Tibial artery (tissue), 4 donors: Measurements from ENCODE around the gene LOXL1.
A peak's percentile ranks its signal among the peaks of the same experiment; 100 is the strongest.

Source experiments
- DNase-seq, 2 donors: peaks; one replicate each; pipeline ENCODE4 v3.0.0-alpha.2; 2019
- H3K27ac ChIP-seq, 2 donors: fragments of 200-600 bp; sonication (generic) in 1 of 2; 1 replicate in 1 of 2; 2 replicates in 1 of 2; pipeline ENCODE4 v1.5.1; 2018 to 2019; ENCODE audit warnings: mild to moderate bottlenecking in 1 of 2
- H3K27me3 ChIP-seq, 2 donors: fragments of 200-600 bp; sonication (generic) in 1 of 2; one replicate each; pipeline versions ENCODE4 v1.5.1 to v1.6.0; 2016 to 2019
- H3K36me3 ChIP-seq, 3 donors: fragments of 200-600 bp; sonication (generic) in 2 of 3; one replicate each; pipeline ENCODE4 v1.5.1; 2016 to 2019; ENCODE audit warnings: mild to moderate bottlenecking in 2 of 3
- H3K4me1 ChIP-seq, 4 donors: fragments of 200-600 bp; sonication (generic) in 2 of 4; 1 replicate in 3 of 4; 2 replicates in 1 of 4; pipeline ENCODE4 v1.5.1; 2016 to 2019
- H3K4me3 ChIP-seq, 2 donors: fragments of 200-600 bp; sonication (generic) in 1 of 2; 1 replicate in 1 of 2; 2 replicates in 1 of 2; pipeline ENCODE4 v1.5.1; 2018 to 2019; ENCODE audit warnings: mild to moderate bottlenecking in 2 of 2
- H3K9me3 ChIP-seq, 3 donors: fragments of 200-600 bp; sonication (generic) in 1 of 3; one replicate each; pipeline ENCODE4 v1.5.1; 2016 to 2019
- intact Hi-C: fragments of 100-400 bp; cut with DNase I; formaldehyde crosslinking; loops from one replicate; pipeline ENCODE4 v1.15.0; 2023; ENCODE audit warnings: low total_unique reads
- TF ChIP-seq, protein P1 (sequence below), 2 experiments: fragments of 200-600 bp in 1 of 2; fragments of 450-650 bp in 1 of 2; IDR thresholded peaks; one replicate each; pipeline ENCODE4 v1.5.1; 2017 to 2019; ENCODE audit warnings: antibody characterized with exemption in 2 of 2, mild to moderate bottlenecking in 1 of 2, moderate library complexity in 1 of 2

LOXL1 gene

DNA sequence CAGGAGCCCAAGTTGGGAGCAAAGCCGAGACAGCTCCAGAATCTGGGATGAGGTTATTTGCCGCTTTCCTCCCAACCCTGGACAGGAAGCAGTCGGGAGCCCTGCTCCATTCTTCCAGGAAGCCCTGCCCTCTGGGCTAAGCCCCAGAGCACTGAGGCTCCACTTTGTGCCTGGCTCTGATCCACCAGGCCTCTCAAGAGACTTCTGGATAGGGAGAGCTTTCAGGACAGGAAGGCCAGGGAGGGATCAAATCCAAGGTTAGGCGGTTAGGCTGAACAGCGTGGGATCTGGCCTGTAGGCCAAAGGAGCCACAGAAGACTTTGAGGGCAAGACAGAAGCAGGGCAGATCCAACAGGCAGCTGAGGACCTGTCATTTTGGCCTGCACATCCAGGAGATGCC lies 65.0 kb downstream of the LOXL1 start:
- Histone ChIP-seq H3K36me3 (peaks cover 0 to 31% (median 4%) of the 10 kb centered on the region in 3 donors), H3K4me3 (peak overlapping the region; percentile 77 to 79), H3K4me1 (peaks cover 0 to 81% (median 62%) of the 10 kb centered on the region in 4 donors), H3K27ac (peak overlapping the region; percentile 79 to 85), H3K9me3 (no peaks in the 10 kb centered on the region), H3K27me3 (no peaks in the 10 kb centered on the region)
- TF ChIP-seq, protein P1, sequence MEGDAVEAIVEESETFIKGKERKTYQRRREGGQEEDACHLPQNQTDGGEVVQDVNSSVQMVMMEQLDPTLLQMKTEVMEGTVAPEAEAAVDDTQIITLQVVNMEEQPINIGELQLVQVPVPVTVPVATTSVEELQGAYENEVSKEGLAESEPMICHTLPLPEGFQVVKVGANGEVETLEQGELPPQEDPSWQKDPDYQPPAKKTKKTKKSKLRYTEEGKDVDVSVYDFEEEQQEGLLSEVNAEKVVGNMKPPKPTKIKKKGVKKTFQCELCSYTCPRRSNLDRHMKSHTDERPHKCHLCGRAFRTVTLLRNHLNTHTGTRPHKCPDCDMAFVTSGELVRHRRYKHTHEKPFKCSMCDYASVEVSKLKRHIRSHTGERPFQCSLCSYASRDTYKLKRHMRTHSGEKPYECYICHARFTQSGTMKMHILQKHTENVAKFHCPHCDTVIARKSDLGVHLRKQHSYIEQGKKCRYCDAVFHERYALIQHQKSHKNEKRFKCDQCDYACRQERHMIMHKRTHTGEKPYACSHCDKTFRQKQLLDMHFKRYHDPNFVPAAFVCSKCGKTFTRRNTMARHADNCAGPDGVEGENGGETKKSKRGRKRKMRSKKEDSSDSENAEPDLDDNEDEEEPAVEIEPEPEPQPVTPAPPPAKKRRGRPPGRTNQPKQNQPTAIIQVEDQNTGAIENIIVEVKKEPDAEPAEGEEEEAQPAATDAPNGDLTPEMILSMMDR (IDR thresholded peaks at IDR 0.05), result no peak
- peak; percentile 66 to 91 for DNase-seq
- intact Hi-C loops, result no loop called here

DNA sequence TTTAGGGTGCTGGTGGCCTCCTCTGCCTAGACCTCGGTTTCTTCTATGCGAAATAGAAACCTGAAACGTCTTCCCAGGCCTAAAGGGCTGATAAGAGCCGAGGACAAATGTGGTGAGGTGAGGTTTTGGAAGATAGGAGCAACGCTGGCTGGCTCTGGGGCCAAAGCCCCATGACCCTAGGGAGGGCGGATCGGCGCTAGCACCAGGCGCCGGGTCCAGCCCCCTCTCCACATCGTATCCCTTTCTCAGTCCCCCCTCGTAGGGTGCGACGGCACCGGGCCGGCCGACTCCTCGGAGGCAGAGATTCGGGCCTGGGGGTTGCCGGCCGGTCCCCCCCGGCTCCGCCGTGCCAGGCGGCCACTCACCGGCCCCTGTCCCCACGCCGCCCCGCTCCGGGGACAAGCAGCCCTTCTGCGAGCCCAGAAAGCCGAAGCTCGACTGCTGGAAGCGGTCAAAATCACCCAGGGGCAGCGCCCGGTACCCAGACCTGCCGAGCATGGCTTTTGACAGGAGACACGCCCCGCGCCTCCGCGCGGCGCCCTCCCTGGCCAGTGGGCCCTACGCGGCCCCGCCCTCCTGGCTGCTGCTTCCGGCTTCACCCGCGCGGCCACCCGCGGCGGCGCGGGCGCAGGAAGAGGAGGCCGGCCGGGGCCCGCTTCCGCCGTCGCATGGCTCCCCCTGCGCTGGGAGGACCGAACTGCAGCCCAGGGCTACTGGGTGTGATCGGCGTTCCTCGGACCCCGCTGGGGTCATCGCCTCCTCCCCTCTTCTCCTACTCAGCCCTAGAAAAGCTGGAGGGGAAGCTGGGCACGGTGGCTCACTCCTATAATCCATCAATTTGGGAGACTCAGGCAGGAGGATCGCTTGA lies 65.7 kb downstream of the LOXL1 start, which contains the start of gene STOML1:
Gene STOML1 (minus strand): TSS at position 570 of the 868 bp plus-strand sequence. CDS start 72 bp downstream, at position 498.
- peaks cover 0 to 82% (median 69%) of the 10 kb centered on the region in 4 donors for H3K4me1 ChIP-seq
- intact Hi-C loops, result no loop called here
- peak within 1 kb of the TSS; percentile 79 to 85 for H3K27ac ChIP-seq
- peak within 1 kb of the TSS; percentile 77 to 79 for H3K4me3 ChIP-seq
- H3K36me3 ChIP-seq, result peaks cover 0 to 24% (median 4%) of the 10 kb centered on the region in 3 donors
- H3K9me3 ChIP-seq, result no peaks in the 10 kb centered on the region
- peak; percentile 89 to 94 for DNase-seq
- H3K27me3 ChIP-seq, result no peaks in the 10 kb centered on the region
- TF ChIP-seq, protein P1 (IDR thresholded peaks at IDR 0.05), result peak; percentile 94 to 96

DNA sequence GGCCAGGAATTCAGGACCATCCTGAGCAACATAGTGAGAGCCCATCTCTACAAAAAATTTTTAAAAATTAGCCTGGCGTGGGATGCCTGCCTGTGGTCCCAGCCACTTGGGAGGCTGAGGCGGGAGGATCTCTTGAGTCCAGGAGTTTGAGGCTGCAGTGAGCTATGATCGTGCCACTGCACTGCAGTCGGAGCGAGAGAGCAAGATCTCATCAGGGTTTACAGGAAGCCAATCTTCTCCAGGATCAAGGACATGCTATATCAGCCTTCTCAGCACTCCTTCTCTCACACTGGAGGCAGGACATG lies 66.3 kb downstream of the LOXL1 start:
- H3K27me3 ChIP-seq, result no peaks in the 10 kb centered on the region
- no peak for DNase-seq
- peaks cover 0 to 84% (median 72%) of the 10 kb centered on the region in 4 donors for H3K4me1 ChIP-seq
- intact Hi-C loops, result no loop called here
- no peaks in the 10 kb centered on the region for H3K9me3 ChIP-seq
- H3K4me3 ChIP-seq, result peak overlapping the region; percentile 77 to 79
- TF ChIP-seq, protein P1 (IDR thresholded peaks at IDR 0.05), result no peak
- peaks cover 0 to 19% (median 4%) of the 10 kb centered on the region in 3 donors for H3K36me3 ChIP-seq
- peak overlapping the region; percentile 79 to 85 for H3K27ac ChIP-seq

DNA sequence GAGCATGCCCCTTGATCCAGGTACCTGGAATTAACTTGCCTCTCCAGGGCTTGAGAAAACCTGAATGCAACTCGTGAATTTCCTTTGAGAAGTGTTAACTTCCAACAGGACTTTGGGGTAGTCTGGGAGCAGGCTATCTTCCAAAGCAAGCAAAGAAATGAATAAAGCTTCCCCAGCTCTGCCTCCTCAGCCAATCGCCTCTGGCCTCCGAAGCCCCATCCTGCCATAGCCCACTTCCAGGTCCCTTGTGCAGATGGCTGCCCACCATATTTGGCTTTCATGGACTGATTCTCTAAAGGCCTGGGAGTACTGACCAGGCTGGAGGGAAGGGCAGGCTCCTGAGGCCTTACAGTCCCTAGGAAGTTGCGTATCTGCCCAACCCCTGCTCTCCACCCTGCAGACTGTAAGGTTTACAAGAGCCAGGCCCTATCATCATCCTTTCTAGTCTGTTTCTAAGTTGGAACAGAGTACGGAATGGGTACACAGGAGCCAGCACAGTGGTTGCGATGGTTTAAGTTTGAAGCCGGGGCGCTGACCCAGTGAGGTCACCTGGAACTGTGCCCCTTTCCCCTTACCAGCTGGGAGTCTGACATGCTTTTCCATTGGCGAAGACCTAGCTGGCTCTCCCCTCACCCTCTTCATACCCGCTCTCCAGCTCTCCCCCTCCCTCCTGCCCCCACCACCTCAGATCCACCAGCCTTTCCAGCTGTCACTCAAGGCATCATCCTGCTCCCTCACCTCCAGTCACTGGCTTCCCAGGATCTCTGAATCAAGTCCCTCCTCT lies 67.1 kb downstream of the LOXL1 start:
- H3K4me3 ChIP-seq, result peak overlapping the region; percentile 84 to 97
- intact Hi-C loops, result no loop called here
- no peaks in the 10 kb centered on the region for H3K27me3 ChIP-seq
- H3K9me3 ChIP-seq, result no peaks in the 10 kb centered on the region
- DNase-seq, result no peak
- TF ChIP-seq, protein P1 (IDR thresholded peaks at IDR 0.05), result no peak
- H3K36me3 ChIP-seq, result peaks cover 0 to 19% (median 7%) of the 10 kb centered on the region in 3 donors
- peak overlapping the region; percentile 89 to 97 for H3K27ac ChIP-seq
- H3K4me1 ChIP-seq, result peaks cover 0 to 88% (median 78%) of the 10 kb centered on the region in 4 donors

DNA sequence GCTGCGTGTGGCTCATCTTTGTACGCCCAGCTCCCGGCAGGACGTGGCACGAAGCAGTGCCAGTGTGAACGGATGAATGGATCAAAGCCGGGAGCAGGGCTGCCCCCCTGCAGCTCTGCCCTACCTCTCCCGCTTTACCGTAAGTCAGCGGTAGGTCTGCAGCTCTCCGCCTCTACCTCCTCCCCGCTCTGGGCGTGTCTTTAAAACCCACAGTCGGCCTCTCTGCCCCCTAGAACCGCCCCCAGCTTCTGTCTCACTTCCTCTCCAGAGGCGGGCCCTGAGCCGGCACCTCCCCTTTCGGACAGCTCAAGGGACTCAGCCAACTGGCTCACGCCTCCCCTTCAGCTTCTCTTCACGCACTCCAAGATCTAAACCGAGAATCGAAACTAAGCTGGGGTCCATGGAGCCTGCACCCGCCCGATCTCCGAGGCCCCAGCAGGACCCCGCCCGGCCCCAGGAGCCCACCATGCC lies 68.2 kb downstream of the LOXL1 start, which contains the start of gene PML:
Gene PML (plus strand): TSS at position 304 of the 471 bp plus-strand sequence. CDS start 97 bp downstream, at position 401.
- H3K27ac ChIP-seq, result peak within 1 kb of the TSS; percentile 89 to 97
- no peaks in the 10 kb centered on the region for H3K9me3 ChIP-seq
- TF ChIP-seq, protein P1 (IDR thresholded peaks at IDR 0.05), result no peak
- intact Hi-C loops, result no loop called here
- H3K36me3 ChIP-seq, result peaks cover 0 to 20% (median 12%) of the 10 kb centered on the region in 3 donors
- peaks cover 0 to 88% (median 70%) of the 10 kb centered on the region in 4 donors for H3K4me1 ChIP-seq
- peak within 1 kb of the TSS; percentile 84 to 97 for H3K4me3 ChIP-seq
- no peaks in the 10 kb centered on the region for H3K27me3 ChIP-seq
- DNase-seq, result peak; percentile 98 to 99
